Testis (tissue), 2 donors: Measurements from ENCODE around the gene SREBF2.

Experiments used
- CTCF ChIP-seq, 3 experiments: fragments of 450-650 bp in 2 of 3; fragments of 200-600 bp in 1 of 3; sonication (generic) in 1 of 3; IDR thresholded peaks; one replicate each; pipeline ENCODE4 v1.5.1; 2016 to 2019; ENCODE audit warnings: antibody characterized with exemption in 3 of 3, mild to moderate bottlenecking in 2 of 3, moderate library complexity in 1 of 3
- POLR2A ChIP-seq: fragments of 450-650 bp; IDR thresholded peaks from one replicate; pipeline ENCODE4 v1.6.1; 2017; ENCODE audit warnings: antibody characterized with exemption, mild to moderate bottlenecking, moderate library complexity

GRCh38 chr22:41822317-41823057, 10.4 kb upstream of the SREBF2 start:
- TF ChIP-seq CTCF (IDR thresholded peaks at IDR 0.05) (peak; percentile 27 to 55 (median 41)), POLR2A (no peak)
